Neural progenitor cell (in vitro differentiated cells): ENCODE results near the gene RNF138. TPM values are rescaled to one million over a fixed set of nuclear protein-coding genes. Genes with fewer than 3 reads are reported as not detected.

Source experiments
- DNase-seq: peaks from one replicate; pipeline ENCODE4 v3.0.0-alpha.2; 2016; ENCODE audit warnings: low spot score
- H2AFZ ChIP-seq: fragments of 200-600 bp; sonication (generic); replicated peaks from 2 replicates; pipeline ENCODE4 v1.6.1; 2016; ENCODE audit warnings: antibody characterized with exemption
- H3F3A ChIP-seq: fragments of 200-600 bp; sonication (generic); 2 replicates; pipeline ENCODE4 v1.6.1; 2016; ENCODE audit warnings: antibody characterized with exemption, low read depth
- H3K27ac ChIP-seq: fragments of 200-600 bp; sonication (generic); 2 replicates; pipeline ENCODE4 v1.5.1; 2016; ENCODE audit warnings: mild to moderate bottlenecking
- H3K27me3 ChIP-seq: fragments of 200-600 bp; sonication (generic); 2 replicates; pipeline ENCODE4 v1.6.1; 2016; ENCODE audit warnings: mild to moderate bottlenecking, moderate library complexity
- H3K36me3 ChIP-seq: fragments of 200-600 bp; sonication (generic); 2 replicates; pipeline ENCODE4 v1.5.1; 2016
- H3K4me1 ChIP-seq: fragments of 200-600 bp; sonication (generic); 2 replicates; pipeline ENCODE4 v1.6.1; 2016; ENCODE audit warnings: mixed run types
- H3K4me2 ChIP-seq: fragments of 200-600 bp; sonication (generic); 2 replicates; pipeline ENCODE4 v1.6.1; 2016
- H3K4me3 ChIP-seq: fragments of 200-600 bp; sonication (generic); 2 replicates; pipeline ENCODE4 v1.5.1; 2016
- H3K79me2 ChIP-seq: fragments of 200-600 bp; sonication (generic); 2 replicates; pipeline ENCODE4 v1.6.1; 2016; ENCODE audit warnings: low read depth
- H3K9ac ChIP-seq: fragments of 200-600 bp; sonication (generic); 2 replicates; pipeline ENCODE4 v1.6.1; 2016
- H3K9me3 ChIP-seq: fragments of 200-600 bp; sonication (generic); 2 replicates; pipeline ENCODE4 v1.5.1; 2016; ENCODE audit warnings: low read depth
- H4K20me1 ChIP-seq: fragments of 200-600 bp; sonication (generic); 2 replicates; pipeline ENCODE4 v1.6.1; 2016; ENCODE audit warnings: low read depth
- H3K27ac Mint-ChIP-seq: 3 replicates; pipeline ENCODE4 v1.8.0; 2021; ENCODE audit warnings: mixed read lengths
- H3K27me3 Mint-ChIP-seq: 2 replicates; pipeline ENCODE4 v1.8.0; 2022; ENCODE audit warnings: low read depth, mild to moderate bottlenecking, inconsistent platforms, moderate library complexity, mixed read lengths; ENCODE audit not compliant: insufficient read depth
- H3K36me3 Mint-ChIP-seq: 3 replicates; pipeline ENCODE4 v1.8.0; 2021; ENCODE audit warnings: mixed read lengths
- H3K4me1 Mint-ChIP-seq: 3 replicates; pipeline ENCODE4 v1.8.0; 2021; ENCODE audit warnings: mixed read lengths
- H3K4me3 Mint-ChIP-seq: 3 replicates; pipeline ENCODE4 v1.8.0; 2021; ENCODE audit warnings: mild to moderate bottlenecking, moderate library complexity, mixed read lengths
- H3K9me3 Mint-ChIP-seq: 3 replicates; pipeline ENCODE4 v1.8.0; 2020; ENCODE audit warnings: mixed read lengths
- CTCF ChIP-seq: fragments of 200-600 bp; sonication (generic); IDR thresholded peaks from 2 replicates; pipeline ENCODE4 v1.5.1; 2017; ENCODE audit warnings: antibody characterized with exemption, mild to moderate bottlenecking
- EZH2 ChIP-seq: fragments of 200-600 bp; sonication (generic); IDR thresholded peaks from 2 replicates; pipeline ENCODE4 v1.6.1; 2017; ENCODE audit warnings: antibody characterized with exemption, mild to moderate bottlenecking, moderate library complexity
- small RNA-seq: library from RNA; depleted of rRNA; stranded (forward); fragments of <200 nt; gene quantifications from one replicate; pipeline ENCODE3, GENCODE V24; 2015
- total RNA-seq: library from RNA; depleted of rRNA; stranded (reverse); fragments of >200 nt; gene quantifications from 2 replicates; pipeline ENCODE4 v1.2.3, GENCODE V29; 2015; ENCODE audit warnings: low replicate concordance

RNF138 gene
- total RNA-seq, 1 donor from 2014 or later, result 83.8 TPM

- H3K9me3 Mint-ChIP-seq, result peaks cover 3% of the 10 kb centered on the region
- H3K27me3 Mint-ChIP-seq, result no peaks in the 10 kb centered on the region
- no peaks in the 10 kb centered on the region for H3K36me3 ChIP-seq
Observed at GRCh38 chr18:32177530-32177929, 85.9 kb downstream of the RNF138 start.

More at GRCh38 chr18:32177530-32177929, 85.9 kb downstream of the RNF138 start:
- Mint-ChIP-seq H3K36me3 (no peaks in the 10 kb centered on the region), H3K4me3 (no peak overlapping the region), H3K4me1 (peaks cover 13% of the 10 kb centered on the region), H3K27ac (no peak overlapping the region)
- Histone ChIP-seq H3K79me2 (no peaks in the 10 kb centered on the region), H3K4me2 (no peak overlapping the region), H3K9me3 (no peaks in the 10 kb centered on the region), H3K4me1 (no peaks in the 10 kb centered on the region), H4K20me1 (no peaks in the 10 kb centered on the region), H2AFZ (no peak overlapping the region), H3F3A (no peaks in the 10 kb centered on the region), H3K27me3 (no peaks in the 10 kb centered on the region), H3K27ac (no peak overlapping the region), H3K9ac (no peak overlapping the region), H3K4me3 (no peak overlapping the region)
- no peak for TF ChIP-seq EZH2
- TF ChIP-seq CTCF, result no peak
- no peak for DNase-seq

Small RNAs within 50 kb of the gene (small RNA-seq; reads per million reads assigned to genes)
- 0.20 reads per million for gene RNA5SP453

Other genes starting within 250 kb of the RNF138 start
- 46.4 and 51.5 TPM in 2 replicates for gene TRAPPC8, start 148.7 kb upstream of the RNF138 start, total RNA-seq
- gene RNF125, start 73.0 kb upstream of the RNF138 start, total RNA-seq, result 4.4 and 10.2 TPM in 2 replicates
- not detected in 2 replicates for gene MEP1B, start 98.2 kb downstream of the RNF138 start, total RNA-seq